GM19025 (cell line): ENCODE results near the gene SPATA9.
A peak's percentile ranks its signal among the peaks of the same experiment; 100 is the strongest.
"Not testable (repeated sequence)": the region's sequence is repeated elsewhere in the genome, so short reads cannot be mapped to it uniquely, and the experiment has no call there.

ENCODE experiments used
- ATAC-seq: cut with Tn5 transposase; IDR thresholded peaks from one replicate; pipeline ENCODE4 v1.9.1; 2021; ENCODE audit warnings: mild to moderate bottlenecking, low read depth, moderate library complexity; ENCODE audit not compliant: unreplicated experiment

The SPATA9 gene

GRCh38 chr5:95718203-95718602, 35.4 kb upstream of the SPATA9 start:
- ATAC-seq, result peak; percentile 81

GRCh38 chr5:95717439-95717838, 34.6 kb upstream of the SPATA9 start:
- no peak for ATAC-seq

GRCh38 chr5:95715799-95716461, 33.1 kb upstream of the SPATA9 start:
- ATAC-seq, result no peak

GRCh38 chr5:95713960-95714710, 31.3 kb upstream of the SPATA9 start:
- no peak for ATAC-seq

- ATAC-seq, result not testable (repeated sequence)
These were observed 30.5 kb upstream of the SPATA9 start for GRCh38 chr5:95713246-95713645.

- no peak for ATAC-seq
These were observed 29.7 kb upstream of the SPATA9 start for GRCh38 chr5:95712347-95712958.

- no peak for ATAC-seq
These were observed 28.9 kb upstream of the SPATA9 start for GRCh38 chr5:95711501-95712346.

- ATAC-seq, result not testable (repeated sequence)
These were observed 28.1 kb upstream of the SPATA9 start for GRCh38 chr5:95710651-95711500.

- ATAC-seq, result no peak
These were observed 27.3 kb upstream of the SPATA9 start for GRCh38 chr5:95709967-95710650.

- no peak for ATAC-seq
These were observed 26.1 kb upstream of the SPATA9 start for GRCh38 chr5:95708876-95709275.

GRCh38 chr5:95707534-95708188, 24.9 kb upstream of the SPATA9 start:
- ATAC-seq, result not testable (repeated sequence)

- ATAC-seq, result no peak
These were observed 24.3 kb upstream of the SPATA9 start for GRCh38 chr5:95707055-95707454.

- ATAC-seq, result not testable (repeated sequence)
These were observed 23.4 kb upstream of the SPATA9 start for GRCh38 chr5:95706196-95706595.

GRCh38 chr5:95704150-95704549, 21.4 kb upstream of the SPATA9 start:
- no peak for ATAC-seq

- ATAC-seq, result no peak
These were observed 18.3 kb upstream of the SPATA9 start for GRCh38 chr5:95701074-95701473.

- no peak for ATAC-seq
These were observed 16.5 kb upstream of the SPATA9 start for GRCh38 chr5:95699337-95699736.

- no peak for ATAC-seq
These were observed 15.2 kb upstream of the SPATA9 start for GRCh38 chr5:95697781-95698681.

GRCh38 chr5:95690333-95690732, 7.5 kb upstream of the SPATA9 start:
- no peak for ATAC-seq
